Ovary (tissue), 3 donors: Measurements from ENCODE around the gene UBE2N.

Source experiments
- POLR2A ChIP-seq: fragments of 450-650 bp; IDR thresholded peaks from one replicate; pipeline ENCODE4 v1.6.1; 2017; ENCODE audit warnings: antibody characterized with exemption, mild to moderate bottlenecking, moderate library complexity
- TF ChIP-seq, protein P1 (sequence below), 3 donors: fragments of 450-650 bp in 2 of 3; fragments of 200-600 bp in 1 of 3; IDR thresholded peaks; one replicate each; pipeline versions ENCODE4 v1.5.1 to v1.8.0; 2016 to 2022; ENCODE audit warnings: antibody characterized with exemption in 3 of 3, mild to moderate bottlenecking in 1 of 3
- donor health status: DM: no; HTN: no; CAD: no.

DNA sequence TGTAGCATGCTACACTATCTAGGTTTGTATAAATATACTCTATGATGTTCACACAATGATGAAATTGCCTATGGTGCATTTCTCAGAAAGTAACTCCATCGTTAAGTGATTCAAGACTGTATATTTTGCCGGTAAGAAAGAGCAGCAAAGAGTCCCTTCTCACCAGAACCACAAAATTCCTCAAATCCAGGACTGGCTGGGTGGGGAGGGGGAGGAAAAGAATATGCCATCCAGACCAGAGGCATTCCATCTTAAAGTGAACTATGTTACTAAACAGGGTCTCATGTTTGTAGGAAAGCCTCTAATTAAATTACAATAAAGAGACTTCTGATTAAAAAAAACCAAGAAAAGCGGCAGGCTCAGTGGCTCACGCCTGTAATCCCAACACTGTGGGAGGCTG, 11.5 kb downstream of the UBE2N start:
- TF ChIP-seq, protein P1, sequence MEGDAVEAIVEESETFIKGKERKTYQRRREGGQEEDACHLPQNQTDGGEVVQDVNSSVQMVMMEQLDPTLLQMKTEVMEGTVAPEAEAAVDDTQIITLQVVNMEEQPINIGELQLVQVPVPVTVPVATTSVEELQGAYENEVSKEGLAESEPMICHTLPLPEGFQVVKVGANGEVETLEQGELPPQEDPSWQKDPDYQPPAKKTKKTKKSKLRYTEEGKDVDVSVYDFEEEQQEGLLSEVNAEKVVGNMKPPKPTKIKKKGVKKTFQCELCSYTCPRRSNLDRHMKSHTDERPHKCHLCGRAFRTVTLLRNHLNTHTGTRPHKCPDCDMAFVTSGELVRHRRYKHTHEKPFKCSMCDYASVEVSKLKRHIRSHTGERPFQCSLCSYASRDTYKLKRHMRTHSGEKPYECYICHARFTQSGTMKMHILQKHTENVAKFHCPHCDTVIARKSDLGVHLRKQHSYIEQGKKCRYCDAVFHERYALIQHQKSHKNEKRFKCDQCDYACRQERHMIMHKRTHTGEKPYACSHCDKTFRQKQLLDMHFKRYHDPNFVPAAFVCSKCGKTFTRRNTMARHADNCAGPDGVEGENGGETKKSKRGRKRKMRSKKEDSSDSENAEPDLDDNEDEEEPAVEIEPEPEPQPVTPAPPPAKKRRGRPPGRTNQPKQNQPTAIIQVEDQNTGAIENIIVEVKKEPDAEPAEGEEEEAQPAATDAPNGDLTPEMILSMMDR (IDR thresholded peaks at IDR 0.05): no peak
- no peak for TF ChIP-seq POLR2A
